GM23338 (cell line): ENCODE data around the gene MAD2L1BP. TPM values are rescaled to one million over a fixed set of nuclear protein-coding genes. Genes with fewer than 3 reads are reported as not detected.
"Not testable (repeated sequence)": the region's sequence is repeated elsewhere in the genome, so short reads cannot be mapped to it uniquely, and the experiment has no call there.

Experiments
- ATAC-seq: fragments of 200-7000 bp; cut with Tn5 transposase; 3 replicates; pipeline ENCODE4 v1.9.1; 2020
- DNase-seq: peaks from one replicate; pipeline ENCODE4 v3.0.0-alpha.2; 2015; ENCODE audit warnings: low spot score
- H2AFZ ChIP-seq: fragments of 200-600 bp; sonication (generic); 2 replicates; pipeline ENCODE4 v1.8.0; 2016; ENCODE audit warnings: antibody characterized with exemption, mild to moderate bottlenecking, moderate library complexity
- H3F3A ChIP-seq: fragments of 200-600 bp; sonication (generic); replicated peaks from 2 replicates; pipeline ENCODE4 v1.8.0; 2017; ENCODE audit warnings: antibody characterized with exemption, mixed run types, low read depth
- H3K27ac ChIP-seq: fragments of 200-600 bp; sonication (generic); 2 replicates; pipeline ENCODE4 v1.6.1; 2016; ENCODE audit warnings: low read depth
- H3K27me3 ChIP-seq: fragments of 200-600 bp; sonication (generic); 2 replicates; pipeline ENCODE4 v1.8.0; 2016; ENCODE audit warnings: mild to moderate bottlenecking, mixed run types, moderate library complexity; ENCODE audit not compliant: insufficient read depth
- H3K36me3 ChIP-seq: fragments of 200-600 bp; sonication (generic); 2 replicates; pipeline ENCODE4 v1.8.0; 2016; ENCODE audit warnings: mild to moderate bottlenecking; ENCODE audit not compliant: insufficient read depth
- H3K4me1 ChIP-seq: fragments of 200-600 bp; sonication (generic); 2 replicates; pipeline ENCODE4 v1.8.0; 2016; ENCODE audit warnings: mild to moderate bottlenecking, moderate library complexity; ENCODE audit not compliant: insufficient read depth
- H3K4me2 ChIP-seq: fragments of 200-600 bp; sonication (generic); 2 replicates; pipeline ENCODE4 v1.7.1; 2017; ENCODE audit warnings: mixed run types
- H3K4me3 ChIP-seq: fragments of 200-600 bp; sonication (generic); 2 replicates; pipeline ENCODE4 v1.6.1; 2016; ENCODE audit warnings: mixed run types
- H3K79me2 ChIP-seq: fragments of 200-600 bp; sonication (generic); replicated peaks from 2 replicates; pipeline ENCODE4 v1.8.0; 2017; ENCODE audit warnings: mild to moderate bottlenecking; ENCODE audit not compliant: insufficient read depth
- H3K9me2 ChIP-seq: fragments of 200-600 bp; sonication (generic); 2 replicates; pipeline ENCODE4 v1.8.0; 2017; ENCODE audit not compliant: insufficient read depth
- H4K20me1 ChIP-seq: fragments of 200-600 bp; sonication (generic); replicated peaks from 2 replicates; pipeline ENCODE4 v1.8.0; 2017; ENCODE audit warnings: mild to moderate bottlenecking; ENCODE audit not compliant: insufficient read depth
- H3K27ac Mint-ChIP-seq: 2 replicates; pipeline ENCODE4 v1.8.0; 2020; ENCODE audit warnings: inconsistent platforms, mild to moderate bottlenecking, moderate library complexity, mixed read lengths
- H3K27me3 Mint-ChIP-seq: 3 replicates; pipeline ENCODE4 v1.8.0; 2022; ENCODE audit warnings: low read depth, mild to moderate bottlenecking, moderate library complexity, mixed read lengths, inconsistent platforms; ENCODE audit not compliant: insufficient read depth, poor library complexity
- H3K36me3 Mint-ChIP-seq: 3 replicates; pipeline ENCODE4 v1.8.0; 2021; ENCODE audit warnings: low read depth, mild to moderate bottlenecking, inconsistent platforms, moderate library complexity, mixed read lengths
- H3K4me1 Mint-ChIP-seq: 3 replicates; pipeline ENCODE4 v1.8.0; 2020; ENCODE audit warnings: mild to moderate bottlenecking, inconsistent platforms, mixed read lengths
- H3K4me3 Mint-ChIP-seq: 3 replicates; pipeline ENCODE4 v1.8.0; 2021; ENCODE audit warnings: moderate library complexity, mild to moderate bottlenecking, inconsistent platforms, mixed read lengths
- H3K9me3 Mint-ChIP-seq: 3 replicates; pipeline ENCODE4 v1.8.0; 2020; ENCODE audit warnings: moderate library complexity, mild to moderate bottlenecking, inconsistent platforms, mixed read lengths
- CREB1 ChIP-seq: fragments of 250-450 bp; sonication (Bioruptor Pico); IDR thresholded peaks from 2 replicates; pipeline ENCODE4 v1.5.0; 2020; ENCODE audit warnings: low read depth, mild to moderate bottlenecking, moderate library complexity
- EZH2 ChIP-seq: fragments of 200-600 bp; sonication (generic); IDR thresholded peaks from one replicate; pipeline ENCODE4 v1.8.0; 2017; ENCODE audit warnings: antibody characterized with exemption, mild to moderate bottlenecking, low read depth; ENCODE audit not compliant: unreplicated experiment
- EZH2phosphoT487 ChIP-seq: fragments of 200-600 bp; sonication (generic); IDR thresholded peaks from one replicate; pipeline ENCODE4 v1.8.1; 2018; ENCODE audit warnings: antibody characterized with exemption; ENCODE audit not compliant: unreplicated experiment
- JUNB ChIP-seq: IDR thresholded peaks from one replicate; pipeline ENCODE4 v1.6.1; 2016; ENCODE audit warnings: antibody characterized with exemption; ENCODE audit not compliant: unreplicated experiment
- NANOG ChIP-seq: IDR thresholded peaks from 2 replicates; pipeline ENCODE4 v1.6.1; 2016; ENCODE audit warnings: antibody characterized with exemption, borderline replicate concordance
- POLR2AphosphoS5 ChIP-seq: IDR thresholded peaks from 2 replicates; pipeline ENCODE4 v1.6.1; 2016; ENCODE audit warnings: antibody characterized with exemption, low read depth
- STAT1 ChIP-seq: IDR thresholded peaks from one replicate; pipeline ENCODE4 v1.6.1; 2016; ENCODE audit warnings: antibody characterized with exemption; ENCODE audit not compliant: unreplicated experiment
- ZNF114 ChIP-seq: fragments of 250-450 bp; sonication (Bioruptor Pico); IDR thresholded peaks from 2 replicates; pipeline ENCODE4 v1.5.0; 2020; ENCODE audit warnings: mild to moderate bottlenecking, moderate library complexity
- ZNF331 ChIP-seq: fragments of 250-450 bp; sonication (Bioruptor Pico); IDR thresholded peaks from 2 replicates; pipeline ENCODE4 v1.5.0; 2020; ENCODE audit warnings: low read depth, mild to moderate bottlenecking, moderate library complexity
- polyA plus RNA-seq: library from polyadenylated mRNA; unstranded; fragments of >200 nt; fragmentation: Nextera tagmentation; extraction: Ambion mirVana; gene quantifications from 2 replicates; pipeline ENCODE4 v1.2.1, GENCODE V29; 2016
- total RNA-seq: library from RNA; depleted of rRNA; stranded (reverse); fragments of >200 nt; shearing (Covaris generic); gene quantifications from 2 replicates; pipeline ENCODE4 v1.2.3, GENCODE V29; 2014
- TF ChIP-seq, protein P1 (sequence below): IDR thresholded peaks from one replicate; pipeline ENCODE4 v1.6.1; 2018; ENCODE audit warnings: antibody characterized with exemption; ENCODE audit not compliant: unreplicated experiment
- TF ChIP-seq, protein P2 (sequence below): fragments of 250-450 bp; sonication (Bioruptor Pico); IDR thresholded peaks from 2 replicates; pipeline ENCODE4 v1.5.0; 2020; ENCODE audit warnings: mild to moderate bottlenecking, moderate library complexity
- TF ChIP-seq, protein P3 (sequence below), 2 experiments: fragments of 200-600 bp in 1 of 2; sonication (generic) in 1 of 2; conservative IDR thresholded peaks; 2 replicates each; pipeline versions ENCODE4 v1.5.1 to v1.6.1; 2016 to 2017; ENCODE audit warnings: antibody characterized with exemption in 2 of 2, low read depth in 2 of 2, mild to moderate bottlenecking in 2 of 2, moderate library complexity in 1 of 2

MAD2L1BP gene
- total and polyA plus RNA-seq, 2 experiments from 2014 or later: 26.6 to 51.7 TPM

DNA sequence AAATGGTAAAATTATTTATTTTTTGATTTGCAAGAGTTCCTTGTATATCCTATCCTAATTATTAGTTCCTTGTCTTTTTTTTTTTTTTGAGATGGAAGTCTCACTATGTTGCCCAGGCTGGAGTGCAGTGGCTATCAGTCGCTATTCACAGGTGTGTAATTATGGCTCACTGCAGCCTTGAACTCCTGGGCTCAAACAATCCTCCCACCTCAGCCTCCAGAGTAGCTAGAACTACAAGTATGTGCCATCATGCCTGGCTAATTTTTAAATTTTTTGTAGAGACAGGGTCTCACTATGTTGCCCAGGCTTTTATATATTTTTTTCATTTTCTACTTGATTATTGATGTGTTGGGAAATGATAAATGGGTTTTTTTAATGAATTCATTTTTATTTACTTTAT, 46.1 kb upstream of the MAD2L1BP start:
- not testable (repeated sequence) for ATAC-seq, H3K9me2 ChIP-seq, H3K9me3 Mint-ChIP-seq, DNase-seq, H3K27ac ChIP-seq, H4K20me1 ChIP-seq, H3K79me2 ChIP-seq, H3K4me2 ChIP-seq, H3K27me3 ChIP-seq, H3K27ac Mint-ChIP-seq, H3K4me1 ChIP-seq, H3K4me1 Mint-ChIP-seq, H2AFZ ChIP-seq, H3K4me3 ChIP-seq, H3K27me3 Mint-ChIP-seq, H3K4me3 Mint-ChIP-seq, H3F3A ChIP-seq
- H3K36me3 Mint-ChIP-seq: peaks cover 33% of the 10 kb centered on the region
- H3K36me3 ChIP-seq: peaks cover 15% of the 10 kb centered on the region; the same call in 1 of the 2 replicates

DNA sequence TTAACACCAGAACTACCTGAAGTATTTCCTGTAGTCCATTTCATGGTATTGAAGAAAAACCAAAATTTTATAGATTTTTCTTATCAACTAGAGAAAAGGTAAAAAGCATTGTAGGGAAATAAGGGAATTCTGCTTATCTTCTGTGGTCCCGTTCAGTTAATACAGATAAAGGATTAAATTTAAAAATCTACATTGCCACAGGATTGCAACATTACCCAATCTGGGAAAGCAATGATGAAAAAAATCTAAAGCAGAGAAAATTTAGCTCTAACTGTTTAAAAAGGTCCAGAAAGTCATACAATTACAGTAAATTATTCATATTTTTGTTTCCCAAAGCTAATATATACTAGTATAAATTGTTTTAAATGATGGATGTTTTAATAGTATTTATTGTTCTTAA, 41.7 kb upstream of the MAD2L1BP start:
- no peak overlapping the region for H3K4me3 ChIP-seq
- H3K4me1 Mint-ChIP-seq: no peaks in the 10 kb centered on the region
- DNase-seq (no peak), ATAC-seq (no peak)
- H3K36me3 Mint-ChIP-seq: peaks cover 20% of the 10 kb centered on the region; the same call in 2 of the 3 replicates
- H3K27ac Mint-ChIP-seq: no peak overlapping the region
- peaks cover 4% of the 10 kb centered on the region; the same call in 1 of the 2 replicates for H3K36me3 ChIP-seq
- no peak overlapping the region for H3K4me3 Mint-ChIP-seq
- no peaks in the 10 kb centered on the region for H3K79me2 ChIP-seq
- H3K9me3 Mint-ChIP-seq: no peaks in the 10 kb centered on the region
- H3K27ac ChIP-seq: no peak overlapping the region
- H3F3A ChIP-seq: no peaks in the 10 kb centered on the region
- no peaks in the 10 kb centered on the region for H3K4me1 ChIP-seq
- no peaks in the 10 kb centered on the region for H3K27me3 Mint-ChIP-seq
- no peaks in the 10 kb centered on the region for H3K9me2 ChIP-seq
- no peak overlapping the region for H3K4me2 ChIP-seq
- no peak overlapping the region for H2AFZ ChIP-seq
- H3K27me3 ChIP-seq: no peaks in the 10 kb centered on the region
- H4K20me1 ChIP-seq: no peaks in the 10 kb centered on the region
- TF ChIP-seq, protein P1, sequence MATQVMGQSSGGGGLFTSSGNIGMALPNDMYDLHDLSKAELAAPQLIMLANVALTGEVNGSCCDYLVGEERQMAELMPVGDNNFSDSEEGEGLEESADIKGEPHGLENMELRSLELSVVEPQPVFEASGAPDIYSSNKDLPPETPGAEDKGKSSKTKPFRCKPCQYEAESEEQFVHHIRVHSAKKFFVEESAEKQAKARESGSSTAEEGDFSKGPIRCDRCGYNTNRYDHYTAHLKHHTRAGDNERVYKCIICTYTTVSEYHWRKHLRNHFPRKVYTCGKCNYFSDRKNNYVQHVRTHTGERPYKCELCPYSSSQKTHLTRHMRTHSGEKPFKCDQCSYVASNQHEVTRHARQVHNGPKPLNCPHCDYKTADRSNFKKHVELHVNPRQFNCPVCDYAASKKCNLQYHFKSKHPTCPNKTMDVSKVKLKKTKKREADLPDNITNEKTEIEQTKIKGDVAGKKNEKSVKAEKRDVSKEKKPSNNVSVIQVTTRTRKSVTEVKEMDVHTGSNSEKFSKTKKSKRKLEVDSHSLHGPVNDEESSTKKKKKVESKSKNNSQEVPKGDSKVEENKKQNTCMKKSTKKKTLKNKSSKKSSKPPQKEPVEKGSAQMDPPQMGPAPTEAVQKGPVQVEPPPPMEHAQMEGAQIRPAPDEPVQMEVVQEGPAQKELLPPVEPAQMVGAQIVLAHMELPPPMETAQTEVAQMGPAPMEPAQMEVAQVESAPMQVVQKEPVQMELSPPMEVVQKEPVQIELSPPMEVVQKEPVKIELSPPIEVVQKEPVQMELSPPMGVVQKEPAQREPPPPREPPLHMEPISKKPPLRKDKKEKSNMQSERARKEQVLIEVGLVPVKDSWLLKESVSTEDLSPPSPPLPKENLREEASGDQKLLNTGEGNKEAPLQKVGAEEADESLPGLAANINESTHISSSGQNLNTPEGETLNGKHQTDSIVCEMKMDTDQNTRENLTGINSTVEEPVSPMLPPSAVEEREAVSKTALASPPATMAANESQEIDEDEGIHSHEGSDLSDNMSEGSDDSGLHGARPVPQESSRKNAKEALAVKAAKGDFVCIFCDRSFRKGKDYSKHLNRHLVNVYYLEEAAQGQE: no peak
- TF ChIP-seq EZH2phosphoT487 (no peak), POLR2AphosphoS5 (no peak), EZH2 (no peak), STAT1 (no peak), ZNF331 (CRISPR knock-in tag) (no peak), ZNF114 (CRISPR knock-in tag) (no peak), JUNB (no peak), CREB1 (CRISPR knock-in tag) (no peak), NANOG (no peak)
- TF ChIP-seq, protein P2, sequence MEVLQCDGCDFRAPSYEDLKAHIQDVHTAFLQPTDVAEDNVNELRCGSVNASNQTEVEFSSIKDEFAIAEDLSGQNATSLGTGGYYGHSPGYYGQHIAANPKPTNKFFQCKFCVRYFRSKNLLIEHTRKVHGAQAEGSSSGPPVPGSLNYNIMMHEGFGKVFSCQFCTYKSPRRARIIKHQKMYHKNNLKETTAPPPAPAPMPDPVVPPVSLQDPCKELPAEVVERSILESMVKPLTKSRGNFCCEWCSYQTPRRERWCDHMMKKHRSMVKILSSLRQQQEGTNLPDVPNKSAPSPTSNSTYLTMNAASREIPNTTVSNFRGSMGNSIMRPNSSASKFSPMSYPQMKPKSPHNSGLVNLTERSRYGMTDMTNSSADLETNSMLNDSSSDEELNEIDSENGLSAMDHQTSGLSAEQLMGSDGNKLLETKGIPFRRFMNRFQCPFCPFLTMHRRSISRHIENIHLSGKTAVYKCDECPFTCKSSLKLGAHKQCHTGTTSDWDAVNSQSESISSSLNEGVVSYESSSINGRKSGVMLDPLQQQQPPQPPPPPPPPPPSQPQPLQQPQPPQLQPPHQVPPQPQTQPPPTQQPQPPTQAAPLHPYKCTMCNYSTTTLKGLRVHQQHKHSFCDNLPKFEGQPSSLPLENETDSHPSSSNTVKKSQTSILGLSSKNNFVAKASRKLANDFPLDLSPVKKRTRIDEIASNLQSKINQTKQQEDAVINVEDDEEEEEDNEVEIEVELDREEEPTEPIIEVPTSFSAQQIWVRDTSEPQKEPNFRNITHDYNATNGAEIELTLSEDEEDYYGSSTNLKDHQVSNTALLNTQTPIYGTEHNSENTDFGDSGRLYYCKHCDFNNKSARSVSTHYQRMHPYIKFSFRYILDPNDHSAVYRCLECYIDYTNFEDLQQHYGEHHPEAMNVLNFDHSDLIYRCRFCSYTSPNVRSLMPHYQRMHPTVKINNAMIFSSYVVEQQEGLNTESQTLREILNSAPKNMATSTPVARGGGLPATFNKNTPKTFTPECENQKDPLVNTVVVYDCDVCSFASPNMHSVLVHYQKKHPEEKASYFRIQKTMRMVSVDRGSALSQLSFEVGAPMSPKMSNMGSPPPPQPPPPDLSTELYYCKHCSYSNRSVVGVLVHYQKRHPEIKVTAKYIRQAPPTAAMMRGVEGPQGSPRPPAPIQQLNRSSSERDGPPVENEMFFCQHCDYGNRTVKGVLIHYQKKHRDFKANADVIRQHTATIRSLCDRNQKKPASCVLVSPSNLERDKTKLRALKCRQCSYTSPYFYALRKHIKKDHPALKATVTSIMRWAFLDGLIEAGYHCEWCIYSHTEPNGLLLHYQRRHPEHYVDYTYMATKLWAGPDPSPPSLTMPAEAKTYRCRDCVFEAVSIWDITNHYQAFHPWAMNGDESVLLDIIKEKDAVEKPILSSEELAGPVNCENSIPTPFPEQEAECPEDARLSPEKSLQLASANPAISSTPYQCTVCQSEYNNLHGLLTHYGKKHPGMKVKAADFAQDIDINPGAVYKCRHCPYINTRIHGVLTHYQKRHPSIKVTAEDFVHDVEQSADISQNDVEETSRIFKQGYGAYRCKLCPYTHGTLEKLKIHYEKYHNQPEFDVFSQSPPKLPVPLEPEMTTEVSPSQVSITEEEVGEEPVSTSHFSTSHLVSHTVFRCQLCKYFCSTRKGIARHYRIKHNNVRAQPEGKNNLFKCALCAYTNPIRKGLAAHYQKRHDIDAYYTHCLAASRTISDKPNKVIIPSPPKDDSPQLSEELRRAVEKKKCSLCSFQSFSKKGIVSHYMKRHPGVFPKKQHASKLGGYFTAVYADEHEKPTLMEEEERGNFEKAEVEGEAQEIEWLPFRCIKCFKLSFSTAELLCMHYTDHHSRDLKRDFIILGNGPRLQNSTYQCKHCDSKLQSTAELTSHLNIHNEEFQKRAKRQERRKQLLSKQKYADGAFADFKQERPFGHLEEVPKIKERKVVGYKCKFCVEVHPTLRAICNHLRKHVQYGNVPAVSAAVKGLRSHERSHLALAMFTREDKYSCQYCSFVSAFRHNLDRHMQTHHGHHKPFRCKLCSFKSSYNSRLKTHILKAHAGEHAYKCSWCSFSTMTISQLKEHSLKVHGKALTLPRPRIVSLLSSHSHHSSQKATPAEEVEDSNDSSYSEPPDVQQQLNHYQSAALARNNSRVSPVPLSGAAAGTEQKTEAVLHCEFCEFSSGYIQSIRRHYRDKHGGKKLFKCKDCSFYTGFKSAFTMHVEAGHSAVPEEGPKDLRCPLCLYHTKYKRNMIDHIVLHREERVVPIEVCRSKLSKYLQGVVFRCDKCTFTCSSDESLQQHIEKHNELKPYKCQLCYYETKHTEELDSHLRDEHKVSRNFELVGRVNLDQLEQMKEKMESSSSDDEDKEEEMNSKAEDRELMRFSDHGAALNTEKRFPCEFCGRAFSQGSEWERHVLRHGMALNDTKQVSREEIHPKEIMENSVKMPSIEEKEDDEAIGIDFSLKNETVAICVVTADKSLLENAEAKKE (CRISPR knock-in tag): no peak
- TF ChIP-seq, protein P3, sequence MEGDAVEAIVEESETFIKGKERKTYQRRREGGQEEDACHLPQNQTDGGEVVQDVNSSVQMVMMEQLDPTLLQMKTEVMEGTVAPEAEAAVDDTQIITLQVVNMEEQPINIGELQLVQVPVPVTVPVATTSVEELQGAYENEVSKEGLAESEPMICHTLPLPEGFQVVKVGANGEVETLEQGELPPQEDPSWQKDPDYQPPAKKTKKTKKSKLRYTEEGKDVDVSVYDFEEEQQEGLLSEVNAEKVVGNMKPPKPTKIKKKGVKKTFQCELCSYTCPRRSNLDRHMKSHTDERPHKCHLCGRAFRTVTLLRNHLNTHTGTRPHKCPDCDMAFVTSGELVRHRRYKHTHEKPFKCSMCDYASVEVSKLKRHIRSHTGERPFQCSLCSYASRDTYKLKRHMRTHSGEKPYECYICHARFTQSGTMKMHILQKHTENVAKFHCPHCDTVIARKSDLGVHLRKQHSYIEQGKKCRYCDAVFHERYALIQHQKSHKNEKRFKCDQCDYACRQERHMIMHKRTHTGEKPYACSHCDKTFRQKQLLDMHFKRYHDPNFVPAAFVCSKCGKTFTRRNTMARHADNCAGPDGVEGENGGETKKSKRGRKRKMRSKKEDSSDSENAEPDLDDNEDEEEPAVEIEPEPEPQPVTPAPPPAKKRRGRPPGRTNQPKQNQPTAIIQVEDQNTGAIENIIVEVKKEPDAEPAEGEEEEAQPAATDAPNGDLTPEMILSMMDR (conservative IDR thresholded peaks at IDR 0.05; ENCODE audit: low read depth in 2 of 2): no peak
